Kasumi-1 (cell line): Measurements from ENCODE around the gene ASAP2.

ENCODE experiments used
- DNase-seq, 2 experiments: peaks; one replicate each; lab custom pipeline; 2025; lab: John Stamatoyannopoulos, UW

ASAP2 gene

GRCh38 chr2:9184361-9184760 lies 22.3 kb upstream of the ASAP2 start:
- no peak for DNase-seq

GRCh38 chr2:9187620-9188214 lies 18.9 kb upstream of the ASAP2 start:
- no peak for DNase-seq

- DNase-seq: no peak
Measured at GRCh38 chr2:9188823-9189222, 17.8 kb upstream of the ASAP2 start.

DNA sequence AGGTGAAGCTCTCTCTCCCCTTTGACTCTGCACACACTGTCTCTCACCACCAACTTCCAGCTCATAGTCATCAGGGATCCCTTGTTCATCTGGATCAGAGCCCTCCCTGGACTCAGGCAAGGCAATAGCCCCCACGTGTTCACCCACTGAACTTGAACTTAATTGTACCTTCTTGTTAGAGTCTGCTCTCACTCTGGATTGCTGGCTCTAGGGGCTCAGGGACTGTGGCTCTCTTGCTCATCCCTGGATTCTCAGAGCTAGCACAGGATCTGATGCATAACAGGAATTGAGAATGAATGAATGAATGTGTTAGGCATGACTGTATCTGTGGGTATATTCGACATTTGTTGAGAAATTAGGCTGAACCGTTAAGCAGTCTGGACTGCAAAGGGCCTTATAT lies 16.7 kb upstream of the ASAP2 start:
- no peak for DNase-seq

DNA sequence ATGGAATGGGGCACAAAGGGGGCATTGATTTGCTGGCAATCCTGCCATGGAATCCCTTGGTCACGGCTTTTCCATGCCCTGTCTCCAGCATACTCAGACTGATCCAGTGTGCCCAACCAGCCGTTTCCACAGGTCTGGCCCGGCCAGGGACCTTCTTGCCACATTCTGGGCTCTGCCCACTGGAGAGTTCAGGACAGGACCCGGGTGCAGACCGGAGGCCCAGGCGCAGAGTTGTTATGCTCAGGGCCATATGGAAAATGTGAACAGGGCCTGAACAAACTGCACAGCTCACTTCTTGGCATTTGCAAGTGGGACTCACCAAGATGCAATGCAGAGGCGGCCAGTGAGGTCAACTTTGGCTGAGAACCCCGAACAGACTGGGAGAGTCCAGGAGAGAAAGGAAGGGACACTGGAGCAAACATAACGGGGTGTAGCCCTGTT lies 15.6 kb upstream of the ASAP2 start:
- no peak for DNase-seq

GRCh38 chr2:9192712-9193111 lies 13.9 kb upstream of the ASAP2 start:
- DNase-seq: no peak

DNA sequence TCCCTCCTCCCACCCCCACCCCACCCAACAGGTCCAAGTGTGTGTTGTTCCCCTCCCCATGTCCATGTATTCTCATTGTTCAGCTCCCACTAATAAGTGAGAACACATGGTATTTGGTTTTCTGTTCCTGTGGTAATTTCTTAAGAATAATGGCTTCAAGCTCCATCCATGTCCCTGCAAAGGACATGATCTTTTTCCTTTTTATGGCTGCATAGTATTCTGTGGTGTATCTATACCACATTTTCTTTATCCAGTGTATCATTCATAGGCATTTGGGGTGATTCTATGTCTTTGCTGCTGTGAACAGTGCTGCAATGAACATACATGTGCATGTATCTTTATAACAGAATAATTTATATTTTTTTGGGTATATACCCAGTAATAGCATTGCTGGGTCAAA lies 12.3 kb upstream of the ASAP2 start:
- DNase-seq: no peak

- DNase-seq: no peak
Measured at GRCh38 chr2:9196637-9197036, 10.0 kb upstream of the ASAP2 start.

GRCh38 chr2:9197916-9198315 lies 8.7 kb upstream of the ASAP2 start:
- no peak for DNase-seq

- no peak for DNase-seq
Measured at GRCh38 chr2:9199716-9200632, 6.6 kb upstream of the ASAP2 start.

GRCh38 chr2:9200633-9201015 lies 6.0 kb upstream of the ASAP2 start:
- no peak for DNase-seq

GRCh38 chr2:9201185-9201891 lies 5.3 kb upstream of the ASAP2 start:
- no peak for DNase-seq

GRCh38 chr2:9203006-9203405 lies 3.6 kb upstream of the ASAP2 start:
- DNase-seq: no peak

DNA sequence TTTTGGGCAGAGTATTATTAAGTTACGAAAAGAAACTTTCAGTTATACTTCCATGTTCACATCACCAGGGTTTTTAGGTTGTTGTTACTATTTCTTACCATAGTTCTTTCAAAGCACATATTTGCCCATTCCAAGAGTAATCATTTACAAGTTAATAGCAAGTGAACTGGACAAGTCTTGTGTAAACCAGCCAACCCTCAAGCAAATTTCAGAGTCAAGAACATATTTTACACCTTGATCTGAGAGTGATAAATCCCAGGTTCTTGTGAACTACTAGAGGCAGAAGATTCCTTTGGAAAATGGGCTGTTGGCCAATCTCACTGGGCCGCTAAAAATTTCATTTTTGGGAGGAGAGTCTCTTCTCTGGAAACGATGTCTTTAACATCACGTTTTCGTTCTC lies 2.7 kb upstream of the ASAP2 start:
- DNase-seq: no peak

DNA sequence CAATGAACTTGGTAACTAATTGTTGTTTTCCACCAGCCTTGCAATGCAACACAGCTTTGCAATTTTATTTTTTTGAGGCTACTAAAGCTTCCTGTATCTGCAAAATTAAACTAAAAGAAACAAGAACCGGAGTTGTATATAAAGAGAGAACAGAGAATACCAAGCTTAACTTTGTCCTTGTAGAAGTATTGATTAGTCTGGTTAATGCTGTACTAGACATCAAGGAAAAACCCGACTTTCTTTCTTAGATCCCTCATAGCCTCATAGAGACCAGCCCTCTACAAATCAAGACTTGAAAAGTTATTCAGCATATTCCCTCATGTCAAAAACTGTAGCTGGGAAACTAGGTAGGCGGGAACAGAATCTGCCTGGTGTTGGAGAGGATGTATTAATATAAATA lies 1.7 kb upstream of the ASAP2 start:
- no peak for DNase-seq

GRCh38 chr2:9205486-9205885 lies 1.1 kb upstream of the ASAP2 start:
- DNase-seq: peak in 1 of 2 experiments; percentile 15

GRCh38 chr2:9206991-9207640 lies 504 bp downstream of the ASAP2 start:
- no peak for DNase-seq

- DNase-seq: no peak
Measured at GRCh38 chr2:9207641-9208311, 1.2 kb downstream of the ASAP2 start.

GRCh38 chr2:9208875-9209274 lies 2.3 kb downstream of the ASAP2 start:
- no peak for DNase-seq

DNA sequence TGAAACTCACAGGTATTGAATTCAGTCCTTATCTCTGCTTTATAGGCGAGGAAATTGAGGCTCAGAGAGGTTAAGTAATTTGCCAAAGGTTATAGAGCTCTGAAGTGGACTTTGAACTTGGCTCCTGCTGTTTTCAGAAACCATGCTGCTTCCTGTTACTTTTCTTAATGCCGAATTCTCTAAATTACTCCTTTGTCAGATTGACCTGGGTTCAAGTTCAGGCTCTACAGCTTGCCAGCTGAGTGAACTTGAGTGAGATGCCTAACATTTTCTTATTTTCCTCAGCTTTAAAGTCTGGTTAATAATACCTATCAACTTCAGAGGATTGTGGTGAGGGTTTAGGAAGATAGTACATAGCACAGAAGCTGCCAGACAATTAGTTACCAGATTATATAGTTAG lies 3.4 kb downstream of the ASAP2 start:
- no peak for DNase-seq

DNA sequence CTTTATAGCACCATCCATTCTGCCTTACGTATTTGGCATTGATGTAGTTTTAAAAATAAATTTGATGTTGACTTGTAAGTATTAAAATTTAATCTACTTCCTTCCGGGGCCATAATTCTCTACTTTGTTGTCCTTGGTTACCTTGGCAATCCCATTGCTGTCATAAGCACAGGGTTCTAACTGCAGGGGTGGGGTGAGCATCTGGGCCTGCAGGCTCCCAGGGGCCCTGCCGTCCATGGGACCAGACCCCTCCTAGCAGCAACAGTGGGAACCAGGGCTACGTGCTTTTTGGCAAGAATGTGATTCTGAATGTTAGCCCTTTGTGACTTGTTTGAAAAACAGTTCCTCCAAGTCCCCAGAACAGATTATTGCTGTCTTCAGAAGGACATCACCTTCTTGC lies 4.9 kb downstream of the ASAP2 start:
- DNase-seq: no peak
